CD4-positive, alpha-beta T cell treated with Interleukin-6 for 4 hours (primary cell): Measurements from ENCODE around the gene CCDC141.

Experiments used
- DNase-seq: peaks from one replicate; pipeline ENCODE4 v3.0.0-alpha.2; 2020; ENCODE audit warnings: mixed read lengths

Gene CCDC141

GRCh38 chr2:178962152-178962551 is 87.8 kb downstream of the CCDC141 start:
- no peak for DNase-seq

DNA sequence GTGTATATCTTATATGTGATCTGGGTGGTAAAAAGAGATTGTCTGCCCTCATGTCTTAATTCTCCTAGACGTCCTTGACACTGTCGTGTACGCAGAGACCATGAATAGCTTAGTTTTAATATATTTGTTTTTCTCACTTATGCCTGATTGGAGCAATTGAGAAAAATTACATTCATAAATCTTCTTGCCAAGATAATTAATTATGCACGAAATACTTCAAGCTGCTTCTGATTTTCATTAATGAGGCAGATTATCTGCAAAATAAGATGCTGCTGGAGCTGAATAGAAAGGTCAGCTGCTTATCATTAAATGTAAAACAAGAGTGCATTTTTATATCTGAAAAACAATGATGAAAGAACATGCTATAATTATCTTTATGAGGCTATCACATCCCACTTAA is 95.9 kb downstream of the CCDC141 start:
- DNase-seq: no peak

GRCh38 chr2:178951266-178952006 is 98.5 kb downstream of the CCDC141 start:
- no peak for DNase-seq

DNA sequence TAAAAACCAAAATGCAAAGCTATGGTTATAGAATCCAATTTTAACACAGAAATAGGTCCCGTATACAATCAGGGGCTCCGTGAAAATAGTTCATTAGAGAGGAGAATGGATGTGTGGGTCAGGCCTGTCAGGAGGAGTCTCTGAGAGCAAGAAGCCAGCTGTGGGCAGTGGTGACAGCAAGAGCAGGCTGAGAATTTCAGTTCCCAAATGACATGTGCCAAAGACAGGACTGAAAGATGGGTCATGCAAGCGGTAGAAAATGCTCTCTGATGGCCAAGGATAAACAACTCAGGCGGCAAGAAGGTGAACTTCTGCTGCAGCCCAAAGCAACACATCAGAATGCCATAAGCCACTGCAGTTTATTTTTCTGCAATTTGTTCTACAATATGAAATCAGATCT is 100.4 kb downstream of the CCDC141 start:
- DNase-seq: no peak

DNA sequence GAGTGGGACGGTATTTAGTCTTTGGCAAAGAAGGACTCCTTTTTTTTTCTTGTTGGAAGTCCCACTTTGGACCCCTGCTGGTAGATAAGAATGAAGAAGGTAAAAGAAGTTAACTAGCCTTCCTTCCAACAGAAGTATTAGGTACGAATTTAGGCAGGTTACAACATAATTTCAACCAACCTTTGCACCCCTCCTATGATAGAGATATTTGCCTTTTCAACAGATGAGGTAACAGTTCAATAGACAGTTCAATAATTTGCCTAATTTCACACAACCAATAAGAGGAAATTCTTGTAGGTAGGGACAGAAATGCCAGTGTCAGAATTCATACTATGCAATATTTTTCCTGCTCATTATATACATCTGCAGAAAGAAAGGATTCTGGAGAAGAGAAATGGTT is 100.8 kb downstream of the CCDC141 start:
- DNase-seq: no peak

- no peak for DNase-seq
Measured at GRCh38 chr2:178947006-178947405, 102.9 kb downstream of the CCDC141 start.

DNA sequence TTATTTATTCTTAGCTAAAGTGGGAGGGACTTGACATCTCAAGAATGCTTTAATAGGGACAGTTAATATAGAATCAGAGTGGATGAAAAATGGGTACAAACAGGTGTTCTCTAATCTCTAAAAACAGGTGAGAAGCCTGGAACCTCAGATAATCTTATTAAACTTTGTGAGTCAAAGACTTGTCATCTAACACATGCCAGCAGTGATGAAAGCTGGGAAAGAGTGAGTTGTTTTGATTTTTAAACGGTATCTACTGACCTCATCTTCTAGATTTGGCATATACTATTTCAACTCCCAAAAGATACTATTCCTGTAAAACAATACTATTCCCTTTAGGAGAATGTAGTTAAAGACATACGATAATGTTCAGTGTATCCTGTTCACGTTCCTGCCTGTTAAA is 103.4 kb downstream of the CCDC141 start:
- DNase-seq: no peak

DNA sequence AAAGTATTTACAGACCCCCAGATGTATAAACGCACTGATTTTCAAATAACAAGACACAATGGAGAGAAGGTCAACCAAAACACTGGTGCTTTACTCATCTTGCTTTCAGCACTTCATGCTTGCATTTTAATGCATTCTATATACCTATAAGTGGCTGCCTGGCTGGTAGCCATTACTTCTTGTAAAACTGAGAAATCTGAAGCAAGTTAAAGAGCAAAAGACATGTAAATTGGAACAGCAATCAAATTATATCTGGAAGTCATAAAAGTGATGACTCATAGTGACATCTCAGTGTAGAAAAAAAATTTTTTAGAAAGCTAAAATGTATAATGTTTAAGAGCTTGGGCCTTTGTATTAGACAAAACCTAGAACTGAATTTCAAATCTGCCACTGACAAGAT is 106.2 kb downstream of the CCDC141 start:
- no peak for DNase-seq

GRCh38 chr2:178934571-178934970 is 115.4 kb downstream of the CCDC141 start:
- no peak for DNase-seq

DNA sequence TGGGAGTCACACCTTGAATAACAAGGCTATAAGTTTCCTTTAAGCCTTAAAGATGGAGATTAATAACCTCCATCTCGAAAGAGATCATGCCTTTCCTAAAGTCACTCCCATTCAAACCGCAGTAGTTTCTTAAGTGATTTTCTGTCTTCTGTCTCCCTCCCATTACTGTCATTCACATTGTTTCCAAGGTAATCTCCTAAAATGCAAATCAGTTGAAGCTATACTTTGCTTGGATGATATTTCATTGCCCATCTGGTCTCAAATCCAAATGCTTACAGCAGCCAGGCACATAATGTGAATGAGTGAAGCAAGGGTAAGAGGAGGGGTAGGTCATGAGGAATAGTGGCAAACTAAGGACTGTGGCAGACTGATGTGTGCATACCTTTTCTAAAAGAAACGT is 116.4 kb downstream of the CCDC141 start:
- DNase-seq: no peak

GRCh38 chr2:178928077-178928476 is 121.9 kb downstream of the CCDC141 start:
- no peak for DNase-seq

DNA sequence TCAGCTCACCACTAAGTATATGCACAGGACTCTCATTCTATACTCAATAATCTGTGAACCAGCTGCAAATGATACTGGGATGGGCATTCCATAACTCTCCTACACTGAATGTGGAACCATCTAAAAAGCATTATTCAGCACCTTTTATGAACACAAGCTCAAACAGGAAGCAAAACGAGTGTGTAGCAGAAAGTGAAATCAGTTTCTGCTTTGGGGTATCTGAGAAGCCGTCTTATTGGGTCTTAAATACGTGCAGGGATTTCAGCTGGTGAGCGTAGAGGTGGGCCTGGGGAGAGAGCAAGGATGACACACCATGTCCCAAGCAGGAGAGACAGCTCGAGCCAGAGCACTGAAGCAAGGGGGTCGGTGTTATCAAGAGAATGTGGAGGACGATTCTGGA is 122.8 kb downstream of the CCDC141 start:
- DNase-seq: no peak

- no peak for DNase-seq
Measured at GRCh38 chr2:178924817-178925216, 125.1 kb downstream of the CCDC141 start.

- DNase-seq: no peak
Measured at GRCh38 chr2:178923546-178923945, 126.4 kb downstream of the CCDC141 start.

GRCh38 chr2:178920916-178921513 is 128.9 kb downstream of the CCDC141 start:
- no peak for DNase-seq

DNA sequence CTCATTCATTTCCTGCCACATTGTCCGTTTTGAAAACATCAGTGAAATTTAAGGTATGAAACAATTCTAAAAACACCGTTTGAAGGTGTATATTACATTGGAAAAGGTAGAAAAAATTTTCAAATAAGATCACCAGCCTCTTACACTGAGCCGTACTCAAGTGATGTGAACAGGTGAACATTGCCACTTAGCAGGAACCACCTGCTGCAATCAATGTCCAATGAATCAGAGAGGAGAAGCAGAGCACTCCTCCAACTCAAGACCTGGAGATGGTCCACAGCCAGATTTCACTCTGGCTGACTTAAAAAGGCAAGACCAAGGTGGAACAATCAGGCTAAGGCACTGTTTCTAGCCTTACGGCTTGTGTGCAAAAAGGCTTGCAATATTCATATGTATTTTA is 132.4 kb downstream of the CCDC141 start:
- DNase-seq: no peak

GRCh38 chr2:178915423-178916173 is 134.3 kb downstream of the CCDC141 start:
- DNase-seq: no peak

- DNase-seq: peak; percentile 74
Measured at GRCh38 chr2:178914259-178914849, 135.6 kb downstream of the CCDC141 start.

GRCh38 chr2:178913049-178913441 is 136.9 kb downstream of the CCDC141 start:
- no peak for DNase-seq

DNA sequence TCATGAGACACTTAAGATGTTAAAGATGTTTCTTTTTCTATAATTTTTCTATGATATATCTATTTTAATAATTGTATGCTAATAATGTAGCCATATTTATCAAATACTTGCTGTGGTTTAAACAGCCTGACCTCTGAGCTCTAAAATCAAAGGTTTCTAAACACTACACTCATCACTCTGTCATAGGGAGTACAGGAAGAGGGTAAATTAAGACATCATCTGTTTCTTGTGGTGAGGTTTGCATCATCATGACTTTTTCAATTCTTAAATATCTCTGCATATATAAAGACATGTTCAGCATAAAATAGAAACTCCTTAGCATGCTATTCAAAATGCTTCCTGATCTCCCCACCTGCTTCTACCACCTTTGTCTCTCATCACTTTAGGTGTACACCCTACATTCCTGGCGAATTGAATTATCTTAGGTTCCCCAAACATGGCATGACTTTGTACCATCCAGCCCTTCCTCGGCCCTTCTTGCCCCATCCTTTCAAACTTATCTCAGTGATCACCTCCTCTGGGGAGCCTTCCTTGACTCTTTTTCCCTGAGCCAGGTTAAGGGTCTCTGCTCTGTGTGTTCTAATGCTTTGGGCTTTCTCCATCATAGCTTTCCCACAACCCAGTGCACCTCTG is 137.4 kb downstream of the CCDC141 start:
- DNase-seq: no peak

GRCh38 chr2:178911039-178911438 is 138.9 kb downstream of the CCDC141 start:
- DNase-seq: no peak

- DNase-seq: no peak
Measured at GRCh38 chr2:178910005-178910404, 139.9 kb downstream of the CCDC141 start.

- DNase-seq: no peak
Measured at GRCh38 chr2:178909507-178909906, 140.4 kb downstream of the CCDC141 start.
